HepG2 (cell line): ENCODE measurements around the gene ZSWIM6.

Experiments
- CBX5 ChIP-seq: sonication (generic); formaldehyde crosslinking; IDR thresholded peaks from 2 replicates; pipeline ENCODE4 v1.4.0; 2020; ENCODE audit warnings: missing genetic modification reagents, borderline replicate concordance
- CREB1 ChIP-seq, 2 experiments: fragments of 450-650 bp in 1 of 2; IDR thresholded peaks; 2 replicates each; pipeline ENCODE4 v1.6.1; 2016 to 2017; ENCODE audit warnings: control low read depth in 1 of 2, mild to moderate bottlenecking in 1 of 2, missing compliant biosample characterization in 1 of 2, missing genetic modification characterization in 1 of 2
- CTCF ChIP-seq: sonication (generic); formaldehyde crosslinking; IDR thresholded peaks from 2 replicates; pipeline ENCODE4 v1.5.0; 2020; ENCODE audit warnings: mild to moderate bottlenecking, missing genetic modification reagents, moderate library complexity
- HNRNPL ChIP-seq: fragments of 200-400 bp; formaldehyde crosslinking; IDR thresholded peaks from 2 replicates; pipeline ENCODE4 v1.6.1; 2017; ENCODE audit warnings: mild to moderate bottlenecking, low read depth, low read length
- KDM5B ChIP-seq: sonication (generic); formaldehyde crosslinking; IDR thresholded peaks from 2 replicates; pipeline ENCODE4 v1.4.0; 2020; ENCODE audit warnings: missing genetic modification reagents, mild to moderate bottlenecking, borderline replicate concordance
- RFX5 ChIP-seq: IDR thresholded peaks from 2 replicates; pipeline ENCODE4 v1.6.1; 2011; ENCODE audit warnings: low read depth, low read length, improper control_type of control experiment
- SP1 ChIP-seq, 2 experiments: fragments of 450-650 bp in 1 of 2; sonication (generic) in 1 of 2; formaldehyde crosslinking in 1 of 2; IDR thresholded peaks; 2 replicates each; pipeline versions ENCODE4 v1.4.0 to v1.6.1; 2016 to 2020; ENCODE audit warnings: missing genetic modification reagents in 1 of 2
- TAF1 ChIP-seq: sonication (generic); formaldehyde crosslinking; IDR thresholded peaks from 2 replicates; pipeline ENCODE4 v1.4.0; 2020; ENCODE audit warnings: missing genetic modification reagents
- ZNF232 ChIP-seq: sonication (generic); formaldehyde crosslinking; IDR thresholded peaks from 2 replicates; pipeline ENCODE4 v1.4.0; 2020; ENCODE audit warnings: missing genetic modification reagents, borderline replicate concordance
- ZNF3 ChIP-seq: IDR thresholded peaks from 2 replicates; pipeline ENCODE4 v1.7.0; 2017; ENCODE audit warnings: inconsistent platforms
- ZNF761 ChIP-seq: sonication (generic); formaldehyde crosslinking; conservative IDR thresholded peaks from 2 replicates; pipeline ENCODE4 v1.4.0; 2020; ENCODE audit warnings: mild to moderate bottlenecking, missing genetic modification reagents
- TF ChIP-seq, protein P1 (sequence below): sonication (generic); formaldehyde crosslinking; IDR thresholded peaks from 2 replicates; pipeline ENCODE4 v1.4.0; 2020; ENCODE audit warnings: mild to moderate bottlenecking, missing genetic modification reagents

DNA sequence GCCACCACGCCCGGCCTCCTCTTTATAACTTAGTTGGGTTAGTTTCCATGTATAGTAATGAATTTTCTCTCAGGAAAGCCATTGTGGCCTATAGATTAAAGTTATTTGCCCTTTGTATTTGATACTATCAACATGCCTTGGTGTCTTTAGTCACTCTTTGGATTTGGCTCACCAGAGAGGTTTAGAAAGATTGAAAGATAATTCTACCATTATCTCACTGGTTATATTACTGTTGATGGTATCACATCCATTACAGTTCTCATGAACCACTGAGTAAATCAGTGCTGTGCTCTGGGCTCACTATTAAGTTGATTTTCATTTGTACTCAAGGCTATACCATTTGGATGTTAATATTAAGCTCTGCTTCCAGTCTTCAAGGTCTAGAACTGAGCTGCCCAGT, 87.0 kb downstream of the ZSWIM6 start:
- TF ChIP-seq HNRNPL = no peak
- no peak for TF ChIP-seq ZNF761 (CRISPR knock-in tag)
- no peak for TF ChIP-seq SP1 (IDR thresholded peaks at IDR 0.05)
- no peak for TF ChIP-seq SP1 (CRISPR knock-in tag; IDR thresholded peaks at IDR 0.05)
- no peak for TF ChIP-seq KDM5B (CRISPR knock-in tag)
- TF ChIP-seq TAF1 (CRISPR knock-in tag) = no peak
- TF ChIP-seq RFX5 = no peak
- no peak for TF ChIP-seq ZNF232 (CRISPR knock-in tag)
- TF ChIP-seq CREB1 (IDR thresholded peaks at IDR 0.05) = no peak
- no peak for TF ChIP-seq CREB1 (CRISPR knock-in tag; IDR thresholded peaks at IDR 0.05)
- TF ChIP-seq, protein P1, sequence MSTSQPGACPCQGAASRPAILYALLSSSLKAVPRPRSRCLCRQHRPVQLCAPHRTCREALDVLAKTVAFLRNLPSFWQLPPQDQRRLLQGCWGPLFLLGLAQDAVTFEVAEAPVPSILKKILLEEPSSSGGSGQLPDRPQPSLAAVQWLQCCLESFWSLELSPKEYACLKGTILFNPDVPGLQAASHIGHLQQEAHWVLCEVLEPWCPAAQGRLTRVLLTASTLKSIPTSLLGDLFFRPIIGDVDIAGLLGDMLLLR (CRISPR knock-in tag) = no peak
- no peak for TF ChIP-seq CBX5 (CRISPR knock-in tag)
- TF ChIP-seq CTCF (CRISPR knock-in tag) = no peak
- no peak for TF ChIP-seq ZNF3 (CRISPR knock-in tag)
